Measurements from ENCODE around the gene CLECL1.
A peak's percentile ranks its signal among the peaks of the same experiment; 100 is the strongest.
"Not testable (repeated sequence)": the region's sequence is repeated elsewhere in the genome, so short reads cannot be mapped to it uniquely, and the experiment has no call there.

The CLECL1 gene

GRCh38 chr12:9740106-9740750 lies 7.3 kb upstream of the CLECL1 start:
- DNase-seq (ENCODE audit: insufficient read length, low spot score) (no peak), FAIRE-seq (no peak)
- TF ChIP-seq POLR2A (IDR thresholded peaks at IDR 0.05; ENCODE audit: low read depth, low read length): no peak

- FAIRE-seq; DNase-seq (ENCODE audit: insufficient read length, low spot score): not testable (repeated sequence)
These were observed 6.7 kb upstream of the CLECL1 start for GRCh38 chr12:9739404-9740105.

- FAIRE-seq; DNase-seq (ENCODE audit: insufficient read length, low spot score): not testable (repeated sequence)
These were observed 6.0 kb upstream of the CLECL1 start for GRCh38 chr12:9738905-9739304.

- FAIRE-seq: peak; percentile 38
- TF ChIP-seq POLR2A (IDR thresholded peaks at IDR 0.05; ENCODE audit: low read depth, low read length): no peak
- no peak for DNase-seq (ENCODE audit: insufficient read length, low spot score)
These were observed 4.2 kb upstream of the CLECL1 start for GRCh38 chr12:9736936-9737705.

GRCh38 chr12:9735601-9736000 lies 2.7 kb upstream of the CLECL1 start:
- FAIRE-seq (no peak), DNase-seq (ENCODE audit: insufficient read length, low spot score) (no peak)
- no peak for TF ChIP-seq POLR2A (IDR thresholded peaks at IDR 0.05; ENCODE audit: low read depth, low read length)

- FAIRE-seq (no peak), DNase-seq (ENCODE audit: insufficient read length, low spot score) (no peak)
- TF ChIP-seq POLR2A (IDR thresholded peaks at IDR 0.05; ENCODE audit: low read depth, low read length): no peak
These were observed 1.1 kb downstream of the CLECL1 start for GRCh38 chr12:9731797-9732196.

GRCh38 chr12:9731393-9731792 lies 1.5 kb downstream of the CLECL1 start:
- FAIRE-seq: no peak
- no peak for DNase-seq (ENCODE audit: insufficient read length, low spot score)
- TF ChIP-seq POLR2A (IDR thresholded peaks at IDR 0.05; ENCODE audit: low read depth, low read length): no peak

GRCh38 chr12:9730591-9730990 lies 2.3 kb downstream of the CLECL1 start:
- no peak for FAIRE-seq
- no peak for DNase-seq (ENCODE audit: insufficient read length, low spot score)
- TF ChIP-seq POLR2A (IDR thresholded peaks at IDR 0.05; ENCODE audit: low read depth, low read length): no peak

GRCh38 chr12:9730011-9730410 lies 2.9 kb downstream of the CLECL1 start:
- no peak for FAIRE-seq
- no peak for DNase-seq (ENCODE audit: insufficient read length, low spot score)
- TF ChIP-seq POLR2A (IDR thresholded peaks at IDR 0.05; ENCODE audit: low read depth, low read length): no peak

- FAIRE-seq (peak; percentile 57), DNase-seq (ENCODE audit: insufficient read length, low spot score) (no peak)
- TF ChIP-seq POLR2A (IDR thresholded peaks at IDR 0.05; ENCODE audit: low read depth, low read length): no peak
These were observed 3.8 kb downstream of the CLECL1 start for GRCh38 chr12:9729082-9729481.

- DNase-seq (ENCODE audit: insufficient read length, low spot score) (no peak), FAIRE-seq (no peak)
- no peak for TF ChIP-seq POLR2A (IDR thresholded peaks at IDR 0.05; ENCODE audit: low read depth, low read length)
These were observed 5.1 kb downstream of the CLECL1 start for GRCh38 chr12:9727813-9728212.

GRCh38 chr12:9725213-9725870 lies 7.6 kb downstream of the CLECL1 start:
- no peak for TF ChIP-seq POLR2A (IDR thresholded peaks at IDR 0.05; ENCODE audit: low read depth, low read length)
- DNase-seq (ENCODE audit: insufficient read length, low spot score) (no peak), FAIRE-seq (no peak)

- DNase-seq (ENCODE audit: insufficient read length, low spot score): no peak
- no peak for TF ChIP-seq POLR2A (IDR thresholded peaks at IDR 0.05; ENCODE audit: low read depth, low read length)
- FAIRE-seq: no peak
These were observed 8.9 kb downstream of the CLECL1 start for GRCh38 chr12:9724023-9724422.

- FAIRE-seq (no peak), DNase-seq (ENCODE audit: insufficient read length, low spot score) (no peak)
- TF ChIP-seq POLR2A (IDR thresholded peaks at IDR 0.05; ENCODE audit: low read depth, low read length): no peak
These were observed 11.4 kb downstream of the CLECL1 start for GRCh38 chr12:9721394-9722092.
